IMR-90 (cell line): ENCODE data around the gene SLC27A6. TPM values are rescaled to one million over a fixed set of nuclear protein-coding genes. Genes with fewer than 3 reads are reported as not detected.

ENCODE experiments used
- ATAC-seq: fragments of 200-7000 bp; cut with Tn5 transposase; 2 replicates; pipeline ENCODE4 v1.9.1; 2020; ENCODE audit warnings: low read depth, mild to moderate bottlenecking, moderate library complexity
- BruUV-seq: library from RNA; stranded (reverse); fragments of 400-500 nt; replicated peaks from 2 replicates; lab custom pipeline; 2021; lab: Mats Ljungman, UMichigan
- CTCF ChIA-PET: fragments of 300-600 bp; formaldehyde crosslinking; extraction: SDS; loops from one replicate; lab custom pipeline; 2021; ENCODE audit warnings: antibody characterized with exemption; lab: Yijun Ruan, JAX
- POLR2A ChIA-PET: fragments of 300-600 bp; sonication (Branson Sonifier 250); formaldehyde crosslinking; loops from one replicate; lab custom pipeline; 2022; ENCODE audit warnings: antibody characterized with exemption; ENCODE audit not compliant: unreplicated experiment; lab: Charles Lee
- DNase-seq: peaks from one replicate; pipeline ENCODE4 v3.0.0; 2013
- H2AFZ ChIP-seq: replicated peaks from 2 replicates; pipeline ENCODE3; 2013; ENCODE audit warnings: low read length, mild to moderate bottlenecking; ENCODE audit not compliant: poor library complexity
- H2AK5ac ChIP-seq: 2 replicates; pipeline ENCODE4 v1.6.1; 2013; ENCODE audit warnings: low read depth, low read length, inconsistent platforms
- H2AK9ac ChIP-seq: replicated peaks from 2 replicates; pipeline ENCODE3; 2013; ENCODE audit warnings: mild to moderate bottlenecking, low read depth, low read length, moderate library complexity; ENCODE audit not compliant: poor library complexity
- H2BK120ac ChIP-seq: 2 replicates; pipeline ENCODE4 v1.6.1; 2013; ENCODE audit warnings: low read depth, low read length, inconsistent platforms
- H2BK15ac ChIP-seq: 3 replicates; pipeline ENCODE4 v1.6.1; 2013; ENCODE audit warnings: low read depth, low read length, inconsistent platforms
- H2BK20ac ChIP-seq: 2 replicates; pipeline ENCODE4 v1.6.1; 2013; ENCODE audit warnings: low read depth, mild to moderate bottlenecking, inconsistent platforms, low read length, moderate library complexity
- H2BK5ac ChIP-seq: 2 replicates; pipeline ENCODE4 v1.6.1; 2013; ENCODE audit warnings: mild to moderate bottlenecking, low read depth, low read length, inconsistent platforms; ENCODE audit not compliant: poor library complexity, severe bottlenecking
- H3K14ac ChIP-seq: replicated peaks from 2 replicates; pipeline ENCODE4 v1.6.1; 2013; ENCODE audit warnings: low read depth, low read length, inconsistent platforms
- H3K18ac ChIP-seq: 2 replicates; pipeline ENCODE4 v1.6.1; 2013; ENCODE audit warnings: low read depth, low read length, control low read depth
- H3K23ac ChIP-seq: 2 replicates; pipeline ENCODE4 v1.6.1; 2013; ENCODE audit warnings: low read depth, low read length, inconsistent platforms
- H3K27ac ChIP-seq: 2 replicates; pipeline ENCODE4 v1.5.1; 2013; ENCODE audit warnings: mild to moderate bottlenecking, control low read depth, low read length; ENCODE audit not compliant: insufficient read depth
- H3K27me3 ChIP-seq: 2 replicates; pipeline ENCODE4 v1.6.1; 2013; ENCODE audit warnings: low read length; ENCODE audit not compliant: control insufficient read depth, insufficient read depth
- H3K36me3 ChIP-seq: 2 replicates; pipeline ENCODE4 v1.6.1; 2013; ENCODE audit warnings: low read length, mixed read lengths; ENCODE audit not compliant: control insufficient read depth, insufficient read depth
- H3K4ac ChIP-seq: 2 replicates; pipeline ENCODE4 v1.6.1; 2013; ENCODE audit warnings: low read depth, low read length, inconsistent platforms
- H3K4me1 ChIP-seq: 2 replicates; pipeline ENCODE4 v1.6.1; 2013; ENCODE audit warnings: low read length, mixed read lengths; ENCODE audit not compliant: control insufficient read depth, insufficient read depth
- H3K4me2 ChIP-seq: 2 replicates; pipeline ENCODE4 v1.6.1; 2013; ENCODE audit warnings: low read depth, mild to moderate bottlenecking, control low read depth, low read length, moderate library complexity
- H3K4me3 ChIP-seq: 2 replicates; pipeline ENCODE4 v1.5.1; 2013; ENCODE audit warnings: low read depth, mild to moderate bottlenecking, control low read depth, low read length, moderate library complexity; ENCODE audit not compliant: insufficient read depth
- H3K56ac ChIP-seq: 2 replicates; pipeline ENCODE4 v1.6.1; 2013; ENCODE audit warnings: low read length, inconsistent platforms; ENCODE audit not compliant: insufficient read depth; ENCODE audit errors: extremely low read depth
- H3K79me1 ChIP-seq, 2 experiments: 2 replicates each; pipeline ENCODE4 v1.6.1; 2013; ENCODE audit warnings: low read length in 2 of 2, inconsistent platforms in 1 of 2, low read depth in 1 of 2
- H3K9ac ChIP-seq: 2 replicates; pipeline ENCODE4 v1.6.1; 2013; ENCODE audit warnings: low read depth, low read length, control low read depth
- H3K9me1 ChIP-seq: 2 replicates; pipeline ENCODE4 v1.6.1; 2013; ENCODE audit warnings: low read length, inconsistent platforms; ENCODE audit not compliant: insufficient read depth
- H3K9me3 ChIP-seq: 2 replicates; pipeline ENCODE4 v1.6.1; 2013; ENCODE audit warnings: low read length; ENCODE audit not compliant: control insufficient read depth, insufficient read depth
- H4K20me1 ChIP-seq: 2 replicates; pipeline ENCODE4 v1.6.1; 2013; ENCODE audit warnings: low read length, inconsistent platforms; ENCODE audit not compliant: insufficient read depth
- H4K5ac ChIP-seq: 2 replicates; pipeline ENCODE4 v1.6.1; 2013; ENCODE audit warnings: mild to moderate bottlenecking, low read depth, low read length, control low read depth
- H4K8ac ChIP-seq, 2 experiments: 2 replicates each; pipeline ENCODE4 v1.6.1; 2013; ENCODE audit warnings: low read depth in 2 of 2, low read length in 2 of 2, control low read depth in 1 of 2, inconsistent platforms in 1 of 2
- H4K91ac ChIP-seq: 2 replicates; pipeline ENCODE4 v1.6.1; 2013; ENCODE audit warnings: low read depth, low read length, inconsistent platforms; ENCODE audit not compliant: insufficient read depth
- FOS ChIP-seq: fragments of 150-350 bp; IDR thresholded peaks from 2 replicates; pipeline ENCODE4 v1.6.1; 2016; ENCODE audit warnings: low read depth, low read length
- WGBS, 2 experiments: methylation state at CpG; one replicate each; pipeline versions ENCODE4 v1.1.5 to v1.1.7; 2013; ENCODE audit warnings: missing lambda C conversion rate in 2 of 2; ENCODE audit not compliant: insufficient read length in 1 of 2; ENCODE audit errors: extremely low coverage in 2 of 2; 5-methylcytosine and 5-hydroxymethylcytosine counted together
- dilution Hi-C: fragments of 300-500 bp; cut with HindIII; formaldehyde crosslinking; loops from one replicate; pipeline ENCODE4 v1.14.3; 2018; ENCODE audit warnings: low sequenced_read_pairs; ENCODE audit not compliant: unreplicated experiment
- in situ Hi-C: fragments of 300-500 bp; cut with MboI; formaldehyde crosslinking; loops from 3 replicates; pipeline ENCODE4 v1.14.3; 2019; ENCODE audit warnings: low sequenced_read_pairs, inconsistent platforms, mixed read lengths
- intact Hi-C: fragments of 100-400 bp; cut with micrococcal nuclease; formaldehyde crosslinking; loops from 2 replicates; pipeline ENCODE4 v1.10.0; 2022
- polyA plus RNA-seq, 3 experiments: library from polyadenylated mRNA; depleted of rRNA; stranded (reverse); fragments of >200 nt; gene quantifications; 2 replicates each; pipeline ENCODE4 v1.2.3, GENCODE V29; 2012; ENCODE audit warnings: low replicate concordance in 1 of 3
- total RNA-seq: library from RNA; depleted of rRNA; stranded (reverse); fragments of >200 nt; gene quantifications from 2 replicates; pipeline ENCODE4 v1.2.3, GENCODE V29; 2012
- TF ChIP-seq, protein P1 (sequence below): fragments of 150-350 bp; IDR thresholded peaks from 2 replicates; pipeline ENCODE4 v1.6.1; 2016; ENCODE audit warnings: low read depth, mild to moderate bottlenecking, low read length, moderate library complexity, borderline replicate concordance

Gene SLC27A6
- total and polyA plus RNA-seq, 2 of the 4 experiments (the other 2 are of a cell fraction) = under 0.01 to 0.02 TPM

DNA sequence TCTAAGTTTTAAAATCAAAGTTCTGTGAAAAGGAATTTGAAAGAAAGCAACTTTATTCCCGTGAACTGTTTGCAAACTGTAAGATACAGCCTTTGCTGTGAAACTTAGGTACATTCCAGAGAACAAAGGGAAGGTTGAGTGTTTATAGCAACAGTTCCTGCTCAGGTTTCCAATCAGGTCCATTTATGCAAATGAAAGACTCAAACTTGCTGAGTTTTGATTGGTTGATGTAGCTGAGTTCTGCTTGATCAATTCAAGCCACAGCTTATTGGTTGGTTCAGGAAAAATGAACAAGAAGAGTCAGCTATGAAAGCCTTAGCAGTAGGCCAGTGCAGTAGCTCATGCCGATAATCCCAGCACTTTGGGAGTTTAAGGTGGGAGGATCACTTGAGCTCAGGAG is 37.9 kb downstream of the SLC27A6 start:
- Histone ChIP-seq H3K4ac (no peak overlapping the region), H2BK15ac (no peak overlapping the region), H2BK120ac (no peak overlapping the region), H2AK5ac (no peak overlapping the region), H3K4me3 (no peak overlapping the region), H4K20me1 (no peaks in the 10 kb centered on the region), H3K4me1 (no peaks in the 10 kb centered on the region), H3K4me2 (no peak overlapping the region), H2BK5ac (no peak overlapping the region), H3K56ac (no peak overlapping the region), H3K9me1 (no peaks in the 10 kb centered on the region), H3K36me3 (no peaks in the 10 kb centered on the region), H4K8ac (no peak overlapping the region), H3K27me3 (no peaks in the 10 kb centered on the region), H3K9ac (no peak overlapping the region), H4K5ac (no peak overlapping the region), H3K23ac (no peak overlapping the region), H3K14ac (no peak overlapping the region), H3K9me3 (no peaks in the 10 kb centered on the region), H3K27ac (no peak overlapping the region), H2AK9ac (no peak overlapping the region), H3K18ac (no peak overlapping the region), H2AFZ (no peak overlapping the region), H2BK20ac (no peak overlapping the region), H4K91ac (no peak overlapping the region), H3K79me1 (no peaks in the 10 kb centered on the region)
- intact Hi-C loops (no loop called here), dilution Hi-C loops (no loop called here), in situ Hi-C loops (loop anchor here (25.0 kb wide), 1 partner anchor 91 kb away; no protein-coding TSS in a partner anchor)
- no peak for TF ChIP-seq FOS
- TF ChIP-seq, protein P1, sequence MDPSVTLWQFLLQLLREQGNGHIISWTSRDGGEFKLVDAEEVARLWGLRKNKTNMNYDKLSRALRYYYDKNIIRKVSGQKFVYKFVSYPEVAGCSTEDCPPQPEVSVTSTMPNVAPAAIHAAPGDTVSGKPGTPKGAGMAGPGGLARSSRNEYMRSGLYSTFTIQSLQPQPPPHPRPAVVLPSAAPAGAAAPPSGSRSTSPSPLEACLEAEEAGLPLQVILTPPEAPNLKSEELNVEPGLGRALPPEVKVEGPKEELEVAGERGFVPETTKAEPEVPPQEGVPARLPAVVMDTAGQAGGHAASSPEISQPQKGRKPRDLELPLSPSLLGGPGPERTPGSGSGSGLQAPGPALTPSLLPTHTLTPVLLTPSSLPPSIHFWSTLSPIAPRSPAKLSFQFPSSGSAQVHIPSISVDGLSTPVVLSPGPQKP = no peak
- no TSS peak for BruUV-seq
- WGBS, 2 experiments = no CpG with 5 or more reads among the region's 2 CpGs
- no peak for DNase-seq
- ChIA-PET POLR2A (no interaction called here), CTCF (no interaction called here)
- ATAC-seq = no peak
